SW 1271 (cell line): ENCODE measurements around the gene MLF2.
"Not testable (repeated sequence)": the region's sequence is repeated elsewhere in the genome, so short reads cannot be mapped to it uniquely, and the experiment has no call there.

Source experiments
- DNase-seq, 2 experiments: peaks; one replicate each; lab custom pipeline; 2025; lab: John Stamatoyannopoulos, UW

Gene MLF2

DNA sequence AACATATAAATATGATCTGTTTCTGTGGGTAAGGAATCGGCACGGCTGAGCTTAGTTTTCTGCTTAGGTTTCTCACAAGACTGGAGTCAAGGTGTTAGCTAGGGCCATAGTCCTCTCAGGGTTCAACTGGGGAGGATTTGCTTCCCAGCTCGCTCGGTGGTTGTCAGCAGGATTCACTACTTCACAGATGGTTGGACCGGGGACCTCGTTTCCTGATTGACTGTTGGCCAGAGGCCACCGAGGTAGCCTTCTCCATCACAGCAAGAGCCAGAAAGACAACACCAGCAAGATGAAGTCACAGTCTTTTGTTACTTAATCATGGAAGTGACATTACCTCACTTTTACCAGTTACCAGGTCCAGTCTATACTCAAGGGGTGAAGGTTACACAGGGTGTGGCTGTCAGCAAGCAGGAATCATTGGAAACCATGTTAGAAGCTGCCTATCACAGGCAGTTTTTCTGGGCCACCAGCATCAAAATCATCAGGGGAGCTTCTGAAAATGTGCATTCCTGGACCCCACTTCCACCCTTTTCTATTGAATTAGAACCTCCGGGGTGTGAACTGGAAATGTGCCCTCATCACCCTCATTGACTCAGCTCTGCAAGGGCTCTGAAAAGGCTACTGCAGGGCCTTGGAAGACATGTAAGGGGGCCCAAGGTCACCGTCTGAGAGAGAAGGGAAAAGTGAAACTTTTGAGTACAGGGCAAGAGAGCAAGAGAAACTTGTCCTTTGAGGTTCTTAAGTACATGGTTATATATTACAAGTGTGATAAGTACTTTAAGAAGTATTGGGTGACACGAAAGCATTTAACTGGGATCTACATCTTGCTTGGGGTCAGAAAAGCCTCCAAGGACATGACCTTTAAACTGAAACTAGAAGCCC lies 18.2 kb downstream of the MLF2 start:
- no peak for DNase-seq

DNA sequence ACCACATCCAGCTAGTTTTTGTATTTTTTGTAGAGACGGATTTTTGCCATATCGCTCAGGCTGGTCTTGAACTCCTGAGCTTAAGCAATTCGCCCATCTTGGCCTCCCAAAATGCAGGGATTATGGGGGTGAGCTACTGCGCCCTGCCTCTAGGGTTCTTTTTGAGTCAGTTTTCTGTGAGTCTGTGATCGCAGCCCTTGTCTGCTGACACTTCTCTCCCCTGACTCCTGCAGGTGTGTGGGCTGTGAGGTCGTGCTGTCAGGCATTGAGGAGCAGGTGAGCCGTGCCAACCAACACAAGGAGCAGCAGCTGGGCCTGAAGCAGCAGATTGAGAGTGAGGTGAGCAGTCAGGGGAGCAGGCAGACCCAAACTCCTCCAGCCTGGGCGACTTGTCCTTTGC lies 22.8 kb downstream of the MLF2 start:
- no peak for DNase-seq

DNA sequence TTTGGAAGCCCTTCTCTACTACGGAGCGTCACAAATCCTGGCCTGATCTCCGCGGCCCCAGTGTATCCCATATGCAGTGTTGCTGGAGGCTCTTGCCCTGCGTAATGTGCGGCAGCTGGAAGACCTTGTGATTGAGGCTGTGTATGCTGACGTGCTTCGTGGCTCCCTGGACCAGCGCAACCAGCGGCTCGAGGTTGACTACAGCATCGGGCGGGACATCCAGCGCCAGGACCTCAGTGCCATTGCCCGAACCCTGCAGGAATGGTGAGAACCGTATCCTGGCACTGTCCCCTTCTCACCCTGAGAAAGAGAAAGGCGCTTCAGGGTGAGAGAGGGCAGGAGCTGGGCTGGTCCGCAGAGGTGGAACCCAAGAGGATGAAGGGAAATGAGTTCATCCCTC lies 23.8 kb downstream of the MLF2 start:
- no peak for DNase-seq

DNA sequence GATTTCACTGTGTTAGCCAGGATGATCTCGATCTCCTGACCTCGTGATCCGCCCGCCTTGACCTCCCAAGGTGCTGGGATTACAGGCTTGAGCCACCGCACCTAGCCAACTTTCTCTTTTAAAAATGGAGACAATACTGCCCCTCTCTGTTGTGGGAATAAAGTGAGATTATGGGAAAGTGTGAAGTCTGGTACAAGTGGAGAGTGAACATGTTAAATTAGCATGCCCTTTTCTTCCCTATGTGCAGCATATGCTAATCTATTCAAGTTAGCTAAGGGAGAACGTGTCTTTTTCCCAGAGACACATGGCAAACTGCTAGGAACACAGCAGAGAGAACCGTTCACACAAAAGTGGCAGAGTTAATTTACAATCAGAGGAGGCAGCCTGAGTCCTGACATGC lies 27.6 kb downstream of the MLF2 start:
- no peak for DNase-seq

DNA sequence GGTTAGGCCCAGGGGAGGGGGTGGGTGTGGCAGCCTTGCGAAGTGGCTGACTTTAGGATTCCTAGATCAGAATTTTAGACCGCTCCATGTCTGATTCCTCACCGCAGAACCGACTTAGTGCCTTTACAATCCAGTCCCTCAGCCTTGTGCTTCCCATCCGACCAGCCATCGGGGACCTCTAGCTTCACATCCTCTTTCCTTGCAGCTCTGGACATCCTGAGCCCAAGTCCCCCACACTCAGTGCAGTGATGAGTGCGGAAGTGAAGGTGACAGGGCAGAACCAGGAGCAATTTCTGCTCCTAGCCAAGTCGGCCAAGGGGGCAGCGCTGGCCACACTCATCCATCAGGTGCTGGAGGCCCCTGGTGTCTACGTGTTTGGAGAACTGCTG lies 28.5 kb downstream of the MLF2 start:
- peak in 1 of 2 experiments; percentile 59 for DNase-seq

DNA sequence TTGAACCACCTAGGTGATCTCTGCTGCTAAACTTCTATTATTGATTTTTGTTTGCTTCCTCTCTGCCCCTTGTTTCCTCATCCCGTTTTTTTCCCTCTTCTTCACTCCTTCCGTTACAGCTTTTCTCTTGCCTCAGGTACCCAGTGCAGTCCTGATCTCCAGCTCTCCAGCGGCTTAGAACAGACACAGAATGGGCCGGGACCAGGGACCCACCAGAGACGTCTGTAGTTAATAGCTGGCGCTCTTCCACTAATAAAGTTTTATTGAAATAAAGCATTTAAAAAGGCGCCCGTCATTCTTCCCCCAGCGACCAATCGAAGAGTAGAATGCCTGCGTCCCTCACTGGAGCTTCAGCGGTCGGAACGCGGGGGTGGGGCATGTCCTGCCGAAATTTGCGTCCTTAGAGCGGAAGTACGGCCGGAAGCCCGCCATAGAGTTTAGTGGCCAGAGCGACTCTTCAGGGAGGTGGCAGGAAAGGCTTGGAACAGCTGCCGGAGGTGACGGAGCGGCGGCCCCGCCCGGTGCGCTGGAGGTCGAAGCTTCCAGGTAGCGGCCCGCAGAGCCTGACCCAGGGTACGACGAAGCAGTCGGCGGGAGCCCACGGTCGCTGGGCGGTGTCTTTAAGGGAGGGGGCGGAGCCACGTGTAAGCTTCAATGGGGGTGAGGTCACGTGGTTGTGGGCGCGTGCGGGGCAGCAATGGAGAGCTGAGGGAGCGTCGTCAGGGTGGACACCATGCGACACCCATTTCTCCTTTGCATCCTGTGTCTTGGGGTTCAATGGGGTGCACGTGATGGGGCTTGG lies 29.1 kb downstream of the MLF2 start, which contains the start of gene COPS7A:
Gene COPS7A, plus strand, starts transcription at position 440 of the 802 bp plus-strand sequence. CDS start 611 bp downstream, outside the sequence.
- DNase-seq: peak; percentile 98 to 99

DNA sequence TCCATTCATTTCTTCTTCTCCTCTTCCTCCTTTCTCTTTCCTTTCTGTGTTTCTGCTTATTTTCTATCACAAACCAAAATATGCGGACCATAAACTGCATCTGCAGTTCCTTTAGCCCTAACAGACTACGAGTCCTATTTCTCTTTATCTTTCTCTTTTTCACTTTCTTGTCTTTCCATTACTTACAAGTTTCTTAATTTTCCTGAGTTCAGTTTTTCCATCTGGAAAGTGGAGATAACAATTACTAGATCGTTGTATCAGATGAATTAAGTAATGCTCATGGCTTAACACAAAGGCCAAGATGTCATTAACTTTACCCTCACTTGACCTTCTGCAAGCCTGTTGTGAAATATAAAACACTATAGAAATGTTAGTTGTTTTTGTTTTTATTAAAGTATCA lies 30.1 kb downstream of the MLF2 start:
- DNase-seq: no peak

DNA sequence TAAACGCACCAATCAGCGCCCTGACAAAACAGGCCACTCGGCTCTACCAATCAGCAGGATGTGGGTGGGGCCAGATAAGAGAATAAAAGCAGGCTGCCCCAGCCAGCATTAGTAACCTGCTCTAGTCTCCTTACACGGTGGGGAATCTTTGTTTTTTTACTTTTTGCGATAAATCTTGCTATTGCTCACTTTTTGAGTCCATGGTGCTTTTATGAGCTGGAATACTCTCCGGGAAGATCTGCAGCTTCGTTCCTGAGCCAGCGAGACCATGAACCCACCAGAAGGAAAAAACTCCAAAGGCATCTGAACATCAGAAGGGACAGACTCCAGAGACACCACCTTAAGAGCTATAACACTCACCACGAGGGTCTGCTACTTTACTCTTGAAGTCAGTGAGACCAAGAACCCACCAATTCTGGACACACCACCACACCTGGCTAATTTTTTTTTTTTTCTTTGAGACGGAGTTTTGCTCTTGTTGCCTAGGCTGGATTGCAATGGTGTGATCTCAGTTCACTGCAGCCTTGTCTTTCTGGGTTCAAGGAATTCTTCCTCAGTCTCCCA lies 36.0 kb downstream of the MLF2 start:
- no peak for DNase-seq

DNA sequence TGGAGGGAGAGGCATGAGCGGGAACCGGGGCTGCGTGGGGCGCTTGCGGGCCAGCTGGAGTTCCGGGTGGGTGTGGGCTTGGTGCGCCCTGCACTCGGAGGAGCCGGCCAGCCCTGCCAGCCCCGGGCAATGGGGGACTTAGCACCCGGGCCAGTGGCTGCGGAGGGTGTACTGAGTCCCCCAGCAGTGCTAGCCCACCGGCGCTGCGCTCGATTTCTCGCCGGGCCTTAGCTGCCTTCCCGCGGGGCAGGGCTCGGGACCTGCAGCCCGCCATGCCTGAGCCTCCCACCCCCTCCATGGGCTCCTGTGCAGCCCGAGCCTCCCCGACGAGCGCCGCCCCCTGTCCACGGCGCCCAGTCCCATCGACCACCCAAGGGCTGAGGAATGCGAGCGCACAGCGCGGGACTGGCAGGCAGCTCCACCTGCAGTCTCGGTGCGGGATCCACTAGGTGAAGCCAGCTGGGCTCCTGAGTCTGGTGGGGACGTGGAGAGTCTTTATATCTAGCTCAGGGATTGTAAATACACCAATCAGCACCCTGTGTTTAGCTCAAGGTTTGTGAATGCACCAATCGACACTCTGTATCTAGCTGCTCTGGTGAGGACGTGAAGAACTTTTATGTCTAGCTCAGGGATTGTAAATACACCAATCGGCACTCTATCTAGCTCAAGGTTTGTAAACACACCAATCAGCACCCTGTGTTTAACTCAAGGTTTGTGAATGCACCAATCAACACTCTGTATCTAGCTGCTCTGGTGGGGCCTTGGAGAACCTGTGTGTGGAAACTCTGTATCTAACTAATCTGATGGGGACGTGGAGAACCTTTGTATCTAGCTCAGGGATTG lies 36.7 kb downstream of the MLF2 start:
- DNase-seq: not testable (repeated sequence)

DNA sequence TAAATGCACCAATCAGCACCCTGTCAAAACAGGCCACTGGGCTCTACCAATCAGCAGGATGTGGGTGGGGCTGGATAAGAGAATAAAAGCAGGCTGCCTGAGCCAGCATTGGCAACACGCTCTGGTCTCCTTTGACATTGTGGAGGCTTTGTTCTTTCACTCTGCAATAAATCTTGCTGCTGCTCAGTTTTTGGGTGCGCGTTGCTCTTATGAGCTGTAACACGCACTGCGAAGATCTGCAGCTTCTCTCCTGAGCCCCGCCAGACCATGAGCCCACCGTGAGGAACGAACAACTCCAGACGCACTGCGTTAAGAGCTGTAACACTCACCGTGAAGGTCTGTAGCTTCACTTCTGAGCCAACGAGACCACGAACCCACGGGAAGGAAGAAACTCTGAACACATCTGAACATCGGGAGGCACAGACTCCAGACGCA lies 44.0 kb downstream of the MLF2 start:
- DNase-seq: no peak

DNA sequence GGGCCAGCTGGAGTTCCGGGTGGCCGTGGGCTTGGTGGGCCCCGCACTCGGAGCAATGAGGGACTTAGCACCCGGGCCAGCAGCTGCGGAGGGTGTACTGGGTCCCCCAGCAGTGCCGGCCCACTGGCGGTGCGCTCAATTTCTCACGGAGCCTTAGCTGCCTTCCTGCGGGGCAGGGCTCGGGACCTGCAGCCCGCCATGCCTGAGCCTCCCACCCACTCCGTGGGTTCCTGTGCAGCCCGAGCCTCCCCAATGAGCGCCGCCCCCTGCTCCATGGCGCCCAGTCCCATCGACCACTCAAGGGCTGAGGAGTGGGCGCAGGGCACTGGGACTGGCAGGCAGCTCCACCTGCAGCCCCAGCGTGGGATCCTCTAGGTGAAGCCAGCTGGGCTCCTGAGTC lies 44.6 kb downstream of the MLF2 start:
- DNase-seq: not testable (repeated sequence)

DNA sequence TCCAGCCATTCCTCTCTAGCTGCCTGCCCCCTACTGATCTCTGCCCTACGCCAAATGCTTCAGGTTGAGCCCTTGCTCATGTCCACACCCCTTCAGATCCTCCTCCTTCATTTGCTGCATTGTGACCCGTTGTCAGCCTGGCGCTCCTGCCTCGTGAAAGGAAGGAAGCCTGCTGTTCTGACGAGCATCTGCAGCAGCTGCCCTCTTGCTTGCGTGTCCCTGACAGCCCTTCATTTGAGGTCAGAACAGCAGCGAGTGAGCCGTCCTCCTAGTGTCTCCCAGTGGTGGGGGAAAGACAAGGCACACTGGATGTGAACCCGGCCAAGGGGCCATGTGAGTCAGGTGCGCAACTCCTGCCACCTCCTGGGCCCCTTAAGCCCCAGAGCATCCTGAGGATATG lies 49.3 kb downstream of the MLF2 start:
- no peak for DNase-seq

DNA sequence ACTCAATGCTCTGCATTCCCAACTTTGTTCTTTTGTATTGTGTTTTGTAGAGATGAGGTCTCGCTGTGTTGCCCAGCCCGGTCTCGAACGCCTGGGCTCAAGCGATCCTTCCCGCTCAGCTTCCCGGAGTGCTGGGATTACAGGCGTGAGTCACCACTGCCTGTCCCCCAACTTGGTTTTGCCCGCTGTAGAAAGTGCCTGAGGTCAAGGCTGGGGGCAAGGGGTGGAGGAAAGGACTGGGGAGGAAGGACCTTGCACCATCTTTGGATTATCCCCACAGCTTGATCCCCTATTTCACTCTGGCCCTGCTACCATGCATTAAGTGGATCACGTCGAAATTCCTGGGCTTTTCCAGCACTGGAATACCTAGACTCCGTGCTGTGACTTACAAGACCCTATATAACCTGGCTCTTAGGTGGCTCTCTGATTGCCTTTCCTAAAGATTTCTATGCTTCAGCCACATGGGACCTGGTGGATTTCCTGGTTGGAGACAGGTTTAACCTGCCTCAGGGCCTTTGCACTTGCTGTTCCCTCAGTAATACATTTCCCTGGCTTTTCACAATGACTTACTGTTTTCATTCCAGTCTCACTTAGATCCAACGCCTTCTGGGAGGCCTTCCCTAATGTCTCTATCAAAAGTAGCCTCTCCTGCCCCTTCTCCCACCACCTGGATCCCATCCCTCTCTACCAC lies 51.7 kb downstream of the MLF2 start:
- no peak for DNase-seq

DNA sequence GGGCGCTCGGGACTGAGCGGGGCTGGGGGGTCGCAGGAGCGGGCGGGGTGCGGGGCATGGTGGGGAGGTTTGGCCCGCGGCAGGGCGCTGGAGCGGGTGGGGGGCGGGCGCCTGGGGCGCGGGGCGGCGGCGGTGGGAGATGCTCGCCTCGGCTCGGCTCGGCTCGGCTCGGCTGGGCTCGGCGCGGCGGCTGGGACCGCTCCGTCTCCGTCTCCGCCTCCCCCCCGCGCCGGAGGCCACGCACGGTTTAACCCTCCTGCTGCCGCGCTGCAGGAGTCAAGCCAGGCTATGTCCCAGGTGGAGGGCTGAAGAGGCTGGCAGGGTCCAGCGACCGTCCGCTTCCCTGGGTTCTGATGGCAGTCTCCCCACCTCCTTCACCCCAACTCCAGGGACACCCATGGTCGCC lies 52.3 kb downstream of the MLF2 start, which contains the start of gene PIANP:
Gene PIANP, minus strand, starts transcription at position 170 of the 406 bp plus-strand sequence. CDS start 2,754 bp downstream, outside the sequence.
- DNase-seq: no peak

DNA sequence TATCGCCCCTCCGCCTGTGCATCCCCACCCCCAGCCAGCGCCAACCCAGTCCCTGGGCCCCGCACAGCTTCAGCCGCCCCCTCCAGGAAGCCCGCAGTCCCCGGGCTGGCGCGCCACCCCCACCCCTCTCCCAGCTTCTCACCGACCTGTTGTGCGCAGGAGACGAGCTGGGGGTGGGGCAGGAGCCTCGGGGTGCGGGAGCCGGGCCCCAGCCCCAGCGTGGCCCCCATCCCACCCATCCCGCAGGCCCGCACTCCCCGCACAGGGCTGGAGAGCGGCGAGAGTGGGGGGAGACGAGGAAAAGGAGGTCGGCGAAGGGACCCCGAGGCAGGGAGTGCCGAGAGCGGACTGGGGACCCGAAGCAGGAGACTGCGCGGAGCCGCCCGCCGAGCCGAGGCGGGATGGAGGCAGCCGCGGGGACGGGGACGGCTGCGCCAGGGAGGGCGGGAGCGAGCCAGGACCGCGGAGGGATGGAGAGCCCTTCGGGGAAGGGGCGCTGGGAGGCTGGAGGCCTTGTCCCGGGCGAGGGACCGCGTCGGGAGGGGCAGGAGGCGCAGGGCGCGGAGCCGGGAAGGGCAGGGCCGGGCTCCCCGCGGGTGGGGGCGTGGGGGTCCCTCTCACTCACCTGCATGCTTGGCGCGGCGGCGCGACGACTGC lies 52.8 kb downstream of the MLF2 start:
- no peak for DNase-seq

DNA sequence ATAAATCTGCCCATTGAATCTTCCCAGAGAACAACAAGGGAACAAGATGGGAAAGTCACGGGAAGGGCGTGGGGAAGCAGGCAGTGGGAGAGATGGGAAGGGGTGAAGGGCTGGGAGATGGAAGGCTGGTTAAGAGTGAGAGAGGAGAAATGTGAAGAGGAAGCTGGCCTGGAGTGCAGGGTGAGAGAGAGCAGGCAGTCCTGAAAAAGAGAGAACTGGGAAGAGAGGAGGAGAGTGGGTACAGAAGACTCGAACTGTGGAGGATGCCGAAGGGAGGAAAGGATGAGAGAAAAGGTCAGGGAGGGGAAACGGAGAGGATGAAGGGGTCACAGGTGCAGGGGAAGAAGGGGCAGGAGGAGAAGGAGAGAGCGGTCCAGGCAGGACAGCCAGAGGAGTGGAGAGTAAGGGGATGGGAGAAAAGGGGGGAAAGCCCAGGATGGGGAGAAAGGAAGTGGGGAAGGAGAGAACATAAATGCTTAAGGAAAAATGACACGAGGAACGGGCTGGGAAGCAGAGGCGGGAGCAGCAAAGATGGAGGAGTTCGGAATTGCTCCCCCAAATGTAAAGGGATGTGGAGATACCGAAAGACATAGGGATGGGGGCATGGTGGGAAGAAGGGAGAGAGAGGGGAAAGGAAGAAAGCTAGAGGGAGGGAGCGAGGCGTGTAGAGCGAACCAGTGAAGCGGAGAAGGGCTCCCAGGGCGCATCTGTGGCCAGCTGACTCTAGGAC lies 53.5 kb downstream of the MLF2 start:
- no peak for DNase-seq

DNA sequence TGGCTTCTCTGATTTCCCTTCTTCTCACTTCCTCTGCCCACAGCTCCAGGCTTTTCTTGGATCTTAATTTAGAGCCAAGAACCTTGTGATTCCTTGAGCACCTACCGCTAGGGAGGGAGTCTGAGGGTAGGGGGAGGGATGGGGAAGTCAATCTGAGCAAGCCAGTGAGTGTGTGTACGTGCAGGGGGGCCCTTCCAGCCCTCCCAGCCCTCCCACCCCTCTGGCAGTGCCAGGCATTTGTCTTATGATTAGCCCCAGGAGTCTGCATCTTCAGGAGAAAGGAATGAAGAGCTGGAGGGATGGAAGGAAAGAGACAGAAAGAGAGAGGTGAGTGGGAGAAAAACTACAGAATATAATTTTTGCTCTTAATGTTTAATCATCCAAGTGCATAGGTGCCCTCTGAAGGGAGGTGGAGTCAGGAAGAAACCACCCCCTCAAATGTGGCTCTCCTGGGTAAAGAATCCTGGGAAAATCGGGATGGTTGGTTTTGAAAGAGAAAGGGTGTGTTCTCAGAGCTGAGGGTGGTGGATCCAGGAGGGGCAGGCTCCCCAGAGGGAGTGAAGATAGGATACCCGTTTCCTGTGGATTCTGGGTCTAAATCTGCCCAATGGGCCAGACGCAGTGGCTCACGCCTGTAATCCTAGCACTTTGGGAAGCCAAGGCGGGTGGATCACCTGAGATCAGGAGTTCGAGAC lies 54.4 kb downstream of the MLF2 start:
- no peak for DNase-seq
